ENCODE measurements around the gene SERF2. TPM values are rescaled to one million over a fixed set of nuclear protein-coding genes. Genes with fewer than 3 reads are reported as not detected.

The SERF2 gene
- total and polyA plus RNA-seq, 2 of the 13 experiments (the other 11 are each of a cell fraction or from before 2014, with no cell fraction given) = 811 to 1,257 TPM

DNA sequence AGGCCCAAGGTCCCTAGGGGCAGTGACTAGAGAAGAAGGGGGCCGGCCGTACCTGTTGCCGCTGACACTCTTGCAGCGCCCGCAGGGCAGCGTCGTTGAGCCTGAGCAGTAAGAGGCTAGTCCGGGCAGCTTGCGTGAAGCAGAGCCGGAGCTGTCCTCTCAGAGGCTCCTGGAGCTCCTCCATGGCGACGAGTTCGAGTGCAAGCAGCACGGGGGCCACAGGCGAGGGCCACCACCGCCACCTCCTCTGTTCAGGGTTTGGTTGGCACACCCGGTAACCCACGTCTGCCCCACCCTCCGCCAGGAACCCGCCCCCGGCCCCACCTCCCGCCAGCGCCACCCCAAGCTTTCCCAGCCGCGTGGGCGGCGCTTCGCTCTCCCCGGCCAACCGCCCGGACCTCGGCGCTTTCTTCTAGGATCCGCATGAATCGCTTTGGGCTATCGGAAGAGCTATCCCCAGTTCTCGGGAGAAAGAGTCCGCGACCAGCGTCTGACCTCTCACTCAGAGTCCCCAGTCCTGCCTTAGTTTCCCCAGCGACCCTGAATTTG is 15.3 kb upstream of the SERF2 start, which contains the start of gene ELL3 (continued):
- TF ChIP-seq, protein P1, sequence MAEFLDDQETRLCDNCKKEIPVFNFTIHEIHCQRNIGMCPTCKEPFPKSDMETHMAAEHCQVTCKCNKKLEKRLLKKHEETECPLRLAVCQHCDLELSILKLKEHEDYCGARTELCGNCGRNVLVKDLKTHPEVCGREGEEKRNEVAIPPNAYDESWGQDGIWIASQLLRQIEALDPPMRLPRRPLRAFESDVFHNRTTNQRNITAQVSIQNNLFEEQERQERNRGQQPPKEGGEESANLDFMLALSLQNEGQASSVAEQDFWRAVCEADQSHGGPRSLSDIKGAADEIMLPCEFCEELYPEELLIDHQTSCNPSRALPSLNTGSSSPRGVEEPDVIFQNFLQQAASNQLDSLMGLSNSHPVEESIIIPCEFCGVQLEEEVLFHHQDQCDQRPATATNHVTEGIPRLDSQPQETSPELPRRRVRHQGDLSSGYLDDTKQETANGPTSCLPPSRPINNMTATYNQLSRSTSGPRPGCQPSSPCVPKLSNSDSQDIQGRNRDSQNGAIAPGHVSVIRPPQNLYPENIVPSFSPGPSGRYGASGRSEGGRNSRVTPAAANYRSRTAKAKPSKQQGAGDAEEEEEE (CRISPR knock-in tag; IDR thresholded peaks at IDR 0.05; ENCODE audit: borderline replicate concordance) = no peak
- TF ChIP-seq, protein P2, sequence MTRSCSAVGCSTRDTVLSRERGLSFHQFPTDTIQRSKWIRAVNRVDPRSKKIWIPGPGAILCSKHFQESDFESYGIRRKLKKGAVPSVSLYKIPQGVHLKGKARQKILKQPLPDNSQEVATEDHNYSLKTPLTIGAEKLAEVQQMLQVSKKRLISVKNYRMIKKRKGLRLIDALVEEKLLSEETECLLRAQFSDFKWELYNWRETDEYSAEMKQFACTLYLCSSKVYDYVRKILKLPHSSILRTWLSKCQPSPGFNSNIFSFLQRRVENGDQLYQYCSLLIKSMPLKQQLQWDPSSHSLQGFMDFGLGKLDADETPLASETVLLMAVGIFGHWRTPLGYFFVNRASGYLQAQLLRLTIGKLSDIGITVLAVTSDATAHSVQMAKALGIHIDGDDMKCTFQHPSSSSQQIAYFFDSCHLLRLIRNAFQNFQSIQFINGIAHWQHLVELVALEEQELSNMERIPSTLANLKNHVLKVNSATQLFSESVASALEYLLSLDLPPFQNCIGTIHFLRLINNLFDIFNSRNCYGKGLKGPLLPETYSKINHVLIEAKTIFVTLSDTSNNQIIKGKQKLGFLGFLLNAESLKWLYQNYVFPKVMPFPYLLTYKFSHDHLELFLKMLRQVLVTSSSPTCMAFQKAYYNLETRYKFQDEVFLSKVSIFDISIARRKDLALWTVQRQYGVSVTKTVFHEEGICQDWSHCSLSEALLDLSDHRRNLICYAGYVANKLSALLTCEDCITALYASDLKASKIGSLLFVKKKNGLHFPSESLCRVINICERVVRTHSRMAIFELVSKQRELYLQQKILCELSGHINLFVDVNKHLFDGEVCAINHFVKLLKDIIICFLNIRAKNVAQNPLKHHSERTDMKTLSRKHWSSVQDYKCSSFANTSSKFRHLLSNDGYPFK (CRISPR knock-in tag; IDR thresholded peaks at IDR 0.05; ENCODE audit: borderline replicate concordance) = no peak
- no peak for TF ChIP-seq ZFP37 (CRISPR knock-in tag; IDR thresholded peaks at IDR 0.05; ENCODE audit: borderline replicate concordance)
- TF ChIP-seq, protein P3, sequence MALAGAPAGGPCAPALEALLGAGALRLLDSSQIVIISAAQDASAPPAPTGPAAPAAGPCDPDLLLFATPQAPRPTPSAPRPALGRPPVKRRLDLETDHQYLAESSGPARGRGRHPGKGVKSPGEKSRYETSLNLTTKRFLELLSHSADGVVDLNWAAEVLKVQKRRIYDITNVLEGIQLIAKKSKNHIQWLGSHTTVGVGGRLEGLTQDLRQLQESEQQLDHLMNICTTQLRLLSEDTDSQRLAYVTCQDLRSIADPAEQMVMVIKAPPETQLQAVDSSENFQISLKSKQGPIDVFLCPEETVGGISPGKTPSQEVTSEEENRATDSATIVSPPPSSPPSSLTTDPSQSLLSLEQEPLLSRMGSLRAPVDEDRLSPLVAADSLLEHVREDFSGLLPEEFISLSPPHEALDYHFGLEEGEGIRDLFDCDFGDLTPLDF (CRISPR knock-in tag; IDR thresholded peaks at IDR 0.05) = no peak
- TF ChIP-seq, protein P4, sequence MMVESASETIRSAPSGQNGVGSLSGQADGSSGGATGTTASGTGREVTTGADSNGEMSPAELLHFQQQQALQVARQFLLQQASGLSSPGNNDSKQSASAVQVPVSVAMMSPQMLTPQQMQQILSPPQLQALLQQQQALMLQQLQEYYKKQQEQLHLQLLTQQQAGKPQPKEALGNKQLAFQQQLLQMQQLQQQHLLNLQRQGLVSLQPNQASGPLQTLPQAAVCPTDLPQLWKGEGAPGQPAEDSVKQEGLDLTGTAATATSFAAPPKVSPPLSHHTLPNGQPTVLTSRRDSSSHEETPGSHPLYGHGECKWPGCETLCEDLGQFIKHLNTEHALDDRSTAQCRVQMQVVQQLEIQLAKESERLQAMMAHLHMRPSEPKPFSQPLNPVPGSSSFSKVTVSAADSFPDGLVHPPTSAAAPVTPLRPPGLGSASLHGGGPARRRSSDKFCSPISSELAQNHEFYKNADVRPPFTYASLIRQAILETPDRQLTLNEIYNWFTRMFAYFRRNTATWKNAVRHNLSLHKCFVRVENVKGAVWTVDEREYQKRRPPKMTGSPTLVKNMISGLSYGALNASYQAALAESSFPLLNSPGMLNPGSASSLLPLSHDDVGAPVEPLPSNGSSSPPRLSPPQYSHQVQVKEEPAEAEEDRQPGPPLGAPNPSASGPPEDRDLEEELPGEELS (CRISPR knock-in tag; IDR thresholded peaks at IDR 0.05) = no peak
- no peak for TF ChIP-seq SALL2 (CRISPR knock-in tag; IDR thresholded peaks at IDR 0.05)
- TF ChIP-seq ONECUT2 (CRISPR knock-in tag; IDR thresholded peaks at IDR 0.05) = no peak
- TF ChIP-seq REL (CRISPR knock-in tag; conservative IDR thresholded peaks at IDR 0.05) = no peak
- TF ChIP-seq, protein P5, sequence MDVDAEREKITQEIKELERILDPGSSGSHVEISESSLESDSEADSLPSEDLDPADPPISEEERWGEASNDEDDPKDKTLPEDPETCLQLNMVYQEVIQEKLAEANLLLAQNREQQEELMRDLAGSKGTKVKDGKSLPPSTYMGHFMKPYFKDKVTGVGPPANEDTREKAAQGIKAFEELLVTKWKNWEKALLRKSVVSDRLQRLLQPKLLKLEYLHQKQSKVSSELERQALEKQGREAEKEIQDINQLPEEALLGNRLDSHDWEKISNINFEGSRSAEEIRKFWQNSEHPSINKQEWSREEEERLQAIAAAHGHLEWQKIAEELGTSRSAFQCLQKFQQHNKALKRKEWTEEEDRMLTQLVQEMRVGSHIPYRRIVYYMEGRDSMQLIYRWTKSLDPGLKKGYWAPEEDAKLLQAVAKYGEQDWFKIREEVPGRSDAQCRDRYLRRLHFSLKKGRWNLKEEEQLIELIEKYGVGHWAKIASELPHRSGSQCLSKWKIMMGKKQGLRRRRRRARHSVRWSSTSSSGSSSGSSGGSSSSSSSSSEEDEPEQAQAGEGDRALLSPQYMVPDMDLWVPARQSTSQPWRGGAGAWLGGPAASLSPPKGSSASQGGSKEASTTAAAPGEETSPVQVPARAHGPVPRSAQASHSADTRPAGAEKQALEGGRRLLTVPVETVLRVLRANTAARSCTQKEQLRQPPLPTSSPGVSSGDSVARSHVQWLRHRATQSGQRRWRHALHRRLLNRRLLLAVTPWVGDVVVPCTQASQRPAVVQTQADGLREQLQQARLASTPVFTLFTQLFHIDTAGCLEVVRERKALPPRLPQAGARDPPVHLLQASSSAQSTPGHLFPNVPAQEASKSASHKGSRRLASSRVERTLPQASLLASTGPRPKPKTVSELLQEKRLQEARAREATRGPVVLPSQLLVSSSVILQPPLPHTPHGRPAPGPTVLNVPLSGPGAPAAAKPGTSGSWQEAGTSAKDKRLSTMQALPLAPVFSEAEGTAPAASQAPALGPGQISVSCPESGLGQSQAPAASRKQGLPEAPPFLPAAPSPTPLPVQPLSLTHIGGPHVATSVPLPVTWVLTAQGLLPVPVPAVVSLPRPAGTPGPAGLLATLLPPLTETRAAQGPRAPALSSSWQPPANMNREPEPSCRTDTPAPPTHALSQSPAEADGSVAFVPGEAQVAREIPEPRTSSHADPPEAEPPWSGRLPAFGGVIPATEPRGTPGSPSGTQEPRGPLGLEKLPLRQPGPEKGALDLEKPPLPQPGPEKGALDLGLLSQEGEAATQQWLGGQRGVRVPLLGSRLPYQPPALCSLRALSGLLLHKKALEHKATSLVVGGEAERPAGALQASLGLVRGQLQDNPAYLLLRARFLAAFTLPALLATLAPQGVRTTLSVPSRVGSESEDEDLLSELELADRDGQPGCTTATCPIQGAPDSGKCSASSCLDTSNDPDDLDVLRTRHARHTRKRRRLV (CRISPR knock-in tag; IDR thresholded peaks at IDR 0.05) = no peak
- no peak for TF ChIP-seq ZNF335 (CRISPR knock-in tag; IDR thresholded peaks at IDR 0.05)
- TF ChIP-seq ZNF333 (CRISPR knock-in tag; IDR thresholded peaks at IDR 0.05; ENCODE audit: borderline replicate concordance) = no peak
- TF ChIP-seq NR2F2 (IDR thresholded peaks at IDR 0.05; ENCODE audit: borderline replicate concordance, low read depth) = no peak
- TF ChIP-seq ZNF816 (CRISPR knock-in tag; IDR thresholded peaks at IDR 0.05; ENCODE audit: borderline replicate concordance) = 0 out of 2 replicates have a peak, but pooled peaks have one; percentile 31
- no peak for TF ChIP-seq ZNF557 (CRISPR knock-in tag; IDR thresholded peaks at IDR 0.05)
- TF ChIP-seq ZNF75D (CRISPR knock-in tag; IDR thresholded peaks at IDR 0.05; ENCODE audit: borderline replicate concordance) = no peak
- TF ChIP-seq MIXL1 (CRISPR knock-in tag; IDR thresholded peaks at IDR 0.05) = no peak
- TF ChIP-seq ISX (CRISPR knock-in tag; conservative IDR thresholded peaks at IDR 0.05) = no peak
- no peak for TF ChIP-seq KLF6 (CRISPR knock-in tag; IDR thresholded peaks at IDR 0.05)

Measured in HepG2 (cell line).